ENCODE results near the gene KLHL1. TPM values are rescaled to one million over a fixed set of nuclear protein-coding genes. Genes with fewer than 3 reads are reported as not detected.
"Not testable (repeated sequence)": the region's sequence is repeated elsewhere in the genome, so short reads cannot be mapped to it uniquely, and the experiment has no call there.

Gene KLHL1, protein sequence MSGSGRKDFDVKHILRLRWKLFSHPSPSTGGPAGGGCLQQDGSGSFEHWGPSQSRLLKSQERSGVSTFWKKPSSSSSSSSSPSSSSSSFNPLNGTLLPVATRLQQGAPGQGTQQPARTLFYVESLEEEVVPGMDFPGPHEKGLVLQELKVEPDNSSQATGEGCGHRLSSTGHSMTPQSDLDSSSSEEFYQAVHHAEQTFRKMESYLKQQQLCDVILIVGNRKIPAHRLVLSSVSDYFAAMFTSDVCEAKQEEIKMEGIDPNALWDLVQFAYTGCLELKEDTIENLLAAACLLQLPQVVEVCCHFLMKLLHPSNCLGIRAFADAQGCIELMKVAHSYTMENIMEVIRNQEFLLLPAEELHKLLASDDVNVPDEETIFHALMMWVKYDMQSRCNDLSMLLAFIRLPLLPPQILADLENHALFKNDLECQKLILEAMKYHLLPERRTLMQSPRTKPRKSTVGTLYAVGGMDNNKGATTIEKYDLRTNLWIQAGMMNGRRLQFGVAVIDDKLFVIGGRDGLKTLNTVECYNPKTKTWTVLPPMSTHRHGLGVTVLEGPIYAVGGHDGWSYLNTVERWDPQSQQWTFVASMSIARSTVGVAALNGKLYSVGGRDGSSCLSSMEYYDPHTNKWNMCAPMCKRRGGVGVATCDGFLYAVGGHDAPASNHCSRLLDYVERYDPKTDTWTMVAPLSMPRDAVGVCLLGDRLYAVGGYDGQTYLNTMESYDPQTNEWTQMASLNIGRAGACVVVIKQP
- not detected for total RNA-seq
- long read RNA-seq, donor 1, result 0 reads
- long read RNA-seq, donor 2, result 0 reads

- intact Hi-C loops (cut with DNase I), result no loop called here
- no peak for DNase-seq (ENCODE audit: low spot score)
These were observed at the start of gene KLHL1 for GRCh38 chr13:70108356-70109105. Gene KLHL1, minus strand, starts transcription at chr13:70108452. Its CDS starts 753 bp downstream, at chr13:70107699.

DNA sequence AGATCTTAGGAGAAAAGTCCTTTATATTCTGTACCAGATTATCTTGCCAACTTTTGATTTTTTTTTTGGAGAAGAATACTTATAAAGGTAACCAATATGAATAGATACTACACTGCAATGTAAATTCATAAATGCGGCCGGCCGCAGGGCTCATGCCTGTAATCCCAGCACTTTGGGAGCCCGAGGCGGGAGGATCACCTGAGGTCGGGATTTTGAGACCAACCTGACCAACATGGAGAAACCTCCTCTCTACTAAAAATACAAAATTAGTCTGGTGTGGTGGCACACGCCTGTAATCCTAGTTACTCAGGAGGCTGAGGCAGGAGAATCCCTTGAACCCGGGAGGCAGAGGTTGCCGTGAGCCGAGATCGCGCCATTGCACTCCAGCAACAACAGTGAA is 34.4 kb upstream of the KLHL1 start:
- intact Hi-C loops (cut with DNase I); DNase-seq (ENCODE audit: low spot score): not testable (repeated sequence)

GRCh38 chr13:70128098-70128497 is 19.8 kb upstream of the KLHL1 start:
- intact Hi-C loops (cut with DNase I), result no loop called here
- no peak for DNase-seq (ENCODE audit: low spot score)

DNA sequence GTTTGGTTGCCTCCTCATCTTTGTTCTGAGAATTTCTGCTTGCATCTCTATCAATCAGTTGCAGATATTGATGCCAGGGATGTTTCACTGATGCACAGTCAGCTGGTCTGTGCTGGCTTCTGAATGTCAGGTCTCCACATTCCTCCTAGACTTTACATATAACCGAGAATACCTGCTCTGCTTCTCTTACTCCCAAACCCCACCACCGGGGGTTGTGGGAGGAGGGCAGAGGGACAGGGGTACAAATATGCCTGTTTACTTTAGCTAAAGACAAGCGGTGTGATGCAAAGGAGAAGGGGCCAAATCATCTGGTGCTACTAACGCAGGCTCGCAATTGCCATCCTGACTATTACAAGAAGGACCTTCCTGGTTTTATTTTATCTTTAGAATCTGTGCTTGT is 17.4 kb upstream of the KLHL1 start:
- intact Hi-C loops (cut with DNase I), result no loop called here
- DNase-seq (ENCODE audit: low spot score), result no peak

DNA sequence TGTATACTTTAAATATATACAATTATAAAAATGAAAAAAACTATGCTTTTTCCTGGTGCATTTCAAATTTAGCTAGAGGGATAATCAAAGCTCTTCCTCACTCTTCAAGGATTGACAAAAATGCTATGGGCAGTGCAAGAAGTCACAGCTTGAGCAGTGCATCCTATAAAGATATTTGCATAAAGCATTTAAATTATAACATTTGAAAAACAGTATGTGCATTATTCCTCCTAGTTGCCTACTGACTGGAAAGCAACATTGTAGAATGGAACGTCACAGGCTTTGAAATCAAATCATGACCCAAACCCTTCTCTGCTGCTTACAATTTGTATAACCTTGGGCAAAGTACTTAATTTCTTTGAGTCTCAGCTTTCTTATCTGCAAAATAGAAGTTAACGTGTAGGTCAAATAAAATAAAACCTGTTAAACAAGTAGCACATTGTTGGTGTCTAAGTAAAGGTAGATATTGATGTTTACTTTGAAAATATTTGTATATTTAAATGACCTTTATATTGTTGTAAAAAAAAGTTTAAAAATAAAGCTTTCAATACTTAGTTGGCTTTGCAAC is 9.2 kb upstream of the KLHL1 start:
- intact Hi-C loops (cut with DNase I), result no loop called here
- no peak for DNase-seq (ENCODE audit: low spot score)

DNA sequence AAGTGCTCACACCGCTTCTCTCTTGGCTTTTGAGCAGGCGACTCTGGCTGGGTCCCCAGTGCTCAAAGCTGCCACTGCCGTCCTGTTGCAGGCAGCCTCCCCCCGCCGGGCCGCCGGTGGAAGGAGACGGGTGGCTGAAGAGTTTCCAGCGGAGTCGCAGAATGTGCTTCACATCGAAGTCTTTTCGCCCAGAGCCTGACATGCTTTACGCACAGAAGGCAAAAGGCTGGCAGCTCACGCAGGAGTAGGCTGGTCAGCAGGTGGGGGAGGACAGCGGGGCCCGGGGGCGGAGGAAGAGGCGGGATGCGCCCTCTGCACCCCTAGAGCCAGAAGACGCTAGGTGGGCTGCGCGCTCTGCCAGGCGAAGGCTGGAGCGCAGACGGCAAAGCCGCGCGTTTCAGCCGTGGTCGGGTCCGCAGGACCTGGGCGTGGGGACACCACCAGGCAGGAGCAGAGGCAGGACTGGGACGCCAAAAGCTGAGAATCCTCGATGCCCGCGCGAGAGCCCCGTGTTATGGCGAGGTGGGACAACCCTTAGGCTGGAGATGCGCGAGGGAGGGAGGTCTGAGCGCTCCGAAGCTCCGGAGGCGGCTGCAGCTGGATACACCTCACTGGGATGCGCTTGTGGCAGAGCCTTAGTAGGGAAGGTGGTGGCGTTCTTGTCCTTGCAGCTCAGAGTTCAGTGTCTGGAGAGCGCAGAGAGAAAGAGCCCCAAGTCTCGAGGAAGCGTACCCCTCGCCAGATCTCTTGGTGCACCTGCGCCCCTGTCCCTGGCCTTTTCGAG is 562 bp downstream of the KLHL1 start, which contains the start of gene ATXN8OS:
Gene ATXN8OS, plus strand, starts transcription at position 329 of the 784 bp plus-strand sequence.
- no peak for DNase-seq (ENCODE audit: low spot score)
- intact Hi-C loops (cut with DNase I), result no loop called here

DNA sequence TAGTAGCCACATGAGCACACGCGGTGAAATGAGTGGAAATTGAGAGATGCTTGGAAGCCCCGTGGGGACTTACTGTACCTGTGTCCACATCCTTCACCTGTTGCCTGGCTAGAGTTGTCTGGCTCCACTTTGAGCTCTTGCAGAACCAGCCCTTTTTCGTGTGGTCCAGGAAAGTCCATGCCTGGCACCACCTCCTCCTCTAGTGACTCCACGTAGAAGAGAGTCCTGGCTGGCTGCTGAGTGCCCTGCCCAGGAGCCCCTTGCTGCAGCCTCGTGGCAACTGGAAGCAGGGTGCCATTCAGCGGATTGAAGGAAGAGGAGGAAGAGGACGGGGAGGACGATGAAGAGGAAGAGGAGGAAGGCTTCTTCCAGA is 1.1 kb downstream of the KLHL1 start:
- DNase-seq (ENCODE audit: low spot score), result no peak

GRCh38 chr13:70104481-70104880 is 3.8 kb downstream of the KLHL1 start:
- DNase-seq (ENCODE audit: low spot score), result no peak
- intact Hi-C loops (cut with DNase I), result no loop called here

More for the DNA sequence above, 1.1 kb downstream of the KLHL1 start:
- intact Hi-C loops (cut with DNase I), result no loop called here

- DNase-seq (ENCODE audit: low spot score), result no peak
- intact Hi-C loops (cut with DNase I), result no loop called here
These were observed 9.6 kb downstream of the KLHL1 start for GRCh38 chr13:70098669-70099068.

DNA sequence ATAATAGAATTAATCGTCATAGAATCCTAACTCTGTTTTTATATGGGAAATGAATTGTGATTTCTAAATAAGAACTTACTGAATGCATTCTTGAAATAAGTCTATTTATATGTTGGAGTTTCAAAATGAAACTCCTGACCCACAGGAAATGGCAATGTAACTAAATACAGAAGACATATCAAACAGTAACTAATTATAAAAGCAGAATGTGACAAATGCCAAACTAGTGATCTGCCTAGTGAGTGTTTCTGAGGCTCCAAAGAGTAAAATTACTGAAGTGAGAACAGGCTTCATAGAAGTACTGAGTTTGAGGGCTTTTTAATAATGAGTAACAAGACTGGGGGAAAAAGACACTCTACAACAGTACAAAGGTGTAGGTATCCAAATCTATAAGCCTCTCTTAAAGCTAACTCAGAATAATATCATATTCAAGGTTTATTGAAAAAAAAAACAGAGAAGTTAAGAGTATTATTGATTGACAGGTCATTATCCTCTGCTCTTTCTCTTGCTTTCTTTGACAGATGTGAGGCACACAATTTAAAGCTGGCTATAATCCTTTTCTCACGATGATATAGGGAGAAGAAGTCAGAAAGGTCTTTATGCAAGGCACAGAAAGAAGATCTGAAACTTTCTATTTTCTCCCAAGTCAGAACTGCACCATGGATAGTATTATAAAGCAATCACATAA is 18.1 kb downstream of the KLHL1 start:
- intact Hi-C loops (cut with DNase I), result no loop called here
- no peak for DNase-seq (ENCODE audit: low spot score)

GRCh38 chr13:70088926-70089325 is 19.3 kb downstream of the KLHL1 start:
- intact Hi-C loops (cut with DNase I), result no loop called here
- DNase-seq (ENCODE audit: low spot score), result no peak

GRCh38 chr13:70087247-70087646 is 21.0 kb downstream of the KLHL1 start:
- intact Hi-C loops (cut with DNase I), result no loop called here
- DNase-seq (ENCODE audit: low spot score), result no peak

- intact Hi-C loops (cut with DNase I), result no loop called here
- DNase-seq (ENCODE audit: low spot score), result no peak
These were observed 28.2 kb downstream of the KLHL1 start for GRCh38 chr13:70080012-70080411.

GRCh38 chr13:70054572-70054971 is 53.7 kb downstream of the KLHL1 start:
- intact Hi-C loops (cut with DNase I), result no loop called here
- DNase-seq (ENCODE audit: low spot score), result no peak

DNA sequence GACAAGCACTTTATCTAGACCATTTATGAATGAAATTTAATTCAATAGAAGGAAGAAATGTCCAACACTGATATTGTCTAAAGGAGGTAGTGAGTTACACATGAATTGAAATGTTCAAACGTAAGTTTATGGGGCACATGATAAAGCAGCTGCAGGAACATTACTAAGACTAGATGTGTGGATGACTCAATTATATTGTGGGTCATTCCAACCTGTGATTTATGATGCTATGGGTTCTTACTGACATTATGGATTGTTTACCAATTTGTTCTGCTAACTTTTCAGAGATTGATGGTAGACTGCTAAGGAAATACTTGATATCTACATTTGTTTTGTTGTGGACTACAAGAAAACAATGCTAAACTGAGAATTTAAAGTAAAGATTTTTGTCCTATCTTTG is 56.7 kb downstream of the KLHL1 start:
- intact Hi-C loops (cut with DNase I), result no loop called here
- no peak for DNase-seq (ENCODE audit: low spot score)

DNA sequence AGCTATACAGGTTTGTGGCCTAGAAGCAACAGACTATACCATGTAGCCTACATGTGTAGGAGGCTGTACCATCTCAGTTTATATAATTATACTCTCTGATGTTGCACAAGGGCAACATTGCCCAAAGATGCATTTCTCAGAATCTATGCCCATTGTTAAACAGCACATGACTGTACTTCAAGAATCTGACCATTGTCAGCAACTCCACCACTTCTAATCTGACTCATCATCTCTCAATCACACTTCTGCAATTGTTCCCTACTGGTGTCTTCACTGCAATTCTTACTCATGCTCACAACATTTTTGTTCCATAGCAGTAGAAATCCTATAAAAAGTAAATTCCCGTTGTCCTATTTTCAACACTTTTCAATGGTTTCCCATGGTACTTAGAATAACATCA is 64.6 kb downstream of the KLHL1 start:
- DNase-seq (ENCODE audit: low spot score), result no peak
- intact Hi-C loops (cut with DNase I), result no loop called here

GRCh38 chr13:70042193-70042592 is 66.1 kb downstream of the KLHL1 start:
- DNase-seq (ENCODE audit: low spot score), result no peak
- intact Hi-C loops (cut with DNase I), result no loop called here

DNA sequence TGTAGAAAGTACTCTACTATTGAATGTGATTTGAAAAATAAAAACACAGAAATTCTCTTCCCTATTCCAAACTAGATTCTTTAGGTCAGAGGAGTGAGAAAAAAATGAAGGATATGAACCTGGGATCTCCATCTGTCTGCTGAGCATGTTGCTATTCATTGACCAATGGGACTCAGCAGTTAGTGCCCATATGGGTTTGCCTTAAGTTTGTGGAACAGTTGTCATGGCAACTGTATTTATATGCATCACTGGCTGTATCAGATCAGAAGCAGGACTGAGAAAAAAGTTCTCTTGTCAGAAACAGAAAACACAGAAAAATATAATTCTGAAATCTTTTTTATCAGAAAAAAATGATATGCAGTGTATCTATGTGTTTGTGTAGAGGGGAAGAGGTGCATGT is 74.0 kb downstream of the KLHL1 start:
- intact Hi-C loops (cut with DNase I), result no loop called here
- no peak for DNase-seq (ENCODE audit: low spot score)
